BE2C (cell line): ENCODE data around the gene ZNF574.

Experiments
- DNase-seq: peaks from one replicate; pipeline ENCODE4 v3.0.0-alpha.2; 2020
- H3K27me3 ChIP-seq: fragments of 250-450 bp; sonication (Bioruptor Pico); 2 replicates; pipeline ENCODE4 v1.5.1; 2020; ENCODE audit warnings: mild to moderate bottlenecking
- H3K36me3 ChIP-seq: fragments of 250-450 bp; sonication (Bioruptor Pico); 2 replicates; pipeline ENCODE4 v1.5.1; 2020; ENCODE audit warnings: mild to moderate bottlenecking
- H3K4me1 ChIP-seq: fragments of 250-450 bp; sonication (Bioruptor Pico); 2 replicates; pipeline ENCODE4 v1.5.1; 2020
- H3K4me3 ChIP-seq: 2 replicates; pipeline ENCODE4 v1.5.1; 2011; ENCODE audit warnings: low read depth, low read length
- H3K9me3 ChIP-seq: fragments of 250-450 bp; sonication (Bioruptor Pico); 2 replicates; pipeline ENCODE4 v1.5.1; 2020
- TF ChIP-seq, protein P1 (sequence below): IDR thresholded peaks from 2 replicates; pipeline ENCODE4 v1.5.1; 2012; ENCODE audit warnings: mild to moderate bottlenecking, low read depth, low read length

ZNF574 gene

DNA sequence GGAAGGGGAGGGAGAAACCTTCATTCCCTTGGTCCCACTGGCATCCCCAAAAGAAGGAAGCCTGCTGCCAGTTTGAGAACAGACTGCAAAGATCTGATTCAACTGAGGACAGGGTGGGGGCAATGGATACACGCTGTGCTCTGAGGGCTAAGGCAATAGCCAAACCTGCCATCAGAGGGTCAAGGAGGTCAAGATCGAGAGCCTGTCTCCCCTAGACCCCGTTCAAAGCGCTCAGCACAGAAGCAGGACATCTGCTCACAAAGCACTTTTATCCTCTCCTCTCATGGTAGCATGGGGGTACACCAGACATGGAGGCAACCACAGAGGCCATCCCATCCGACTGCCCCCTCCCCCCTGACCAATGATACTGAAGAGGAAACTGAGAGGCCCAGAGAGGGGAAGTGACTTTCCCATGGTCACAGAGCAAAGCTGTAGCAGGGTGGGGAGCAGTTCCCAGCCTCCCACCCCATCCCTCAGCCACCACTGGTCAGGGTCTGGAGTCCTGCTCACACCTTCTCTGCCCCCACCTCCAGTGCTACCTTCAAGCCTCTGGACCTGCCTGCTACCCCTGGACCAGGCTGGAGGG, 45.2 kb downstream of the ZNF574 start:
- no peaks in the 10 kb centered on the region for H3K4me1 ChIP-seq
- H3K4me3 ChIP-seq = no peak overlapping the region
- H3K36me3 ChIP-seq = no peaks in the 10 kb centered on the region
- H3K9me3 ChIP-seq = no peaks in the 10 kb centered on the region; the same call in 1 of the 2 replicates
- DNase-seq = no peak
- TF ChIP-seq, protein P1, sequence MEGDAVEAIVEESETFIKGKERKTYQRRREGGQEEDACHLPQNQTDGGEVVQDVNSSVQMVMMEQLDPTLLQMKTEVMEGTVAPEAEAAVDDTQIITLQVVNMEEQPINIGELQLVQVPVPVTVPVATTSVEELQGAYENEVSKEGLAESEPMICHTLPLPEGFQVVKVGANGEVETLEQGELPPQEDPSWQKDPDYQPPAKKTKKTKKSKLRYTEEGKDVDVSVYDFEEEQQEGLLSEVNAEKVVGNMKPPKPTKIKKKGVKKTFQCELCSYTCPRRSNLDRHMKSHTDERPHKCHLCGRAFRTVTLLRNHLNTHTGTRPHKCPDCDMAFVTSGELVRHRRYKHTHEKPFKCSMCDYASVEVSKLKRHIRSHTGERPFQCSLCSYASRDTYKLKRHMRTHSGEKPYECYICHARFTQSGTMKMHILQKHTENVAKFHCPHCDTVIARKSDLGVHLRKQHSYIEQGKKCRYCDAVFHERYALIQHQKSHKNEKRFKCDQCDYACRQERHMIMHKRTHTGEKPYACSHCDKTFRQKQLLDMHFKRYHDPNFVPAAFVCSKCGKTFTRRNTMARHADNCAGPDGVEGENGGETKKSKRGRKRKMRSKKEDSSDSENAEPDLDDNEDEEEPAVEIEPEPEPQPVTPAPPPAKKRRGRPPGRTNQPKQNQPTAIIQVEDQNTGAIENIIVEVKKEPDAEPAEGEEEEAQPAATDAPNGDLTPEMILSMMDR = no peak
- H3K27me3 ChIP-seq = no peaks in the 10 kb centered on the region

DNA sequence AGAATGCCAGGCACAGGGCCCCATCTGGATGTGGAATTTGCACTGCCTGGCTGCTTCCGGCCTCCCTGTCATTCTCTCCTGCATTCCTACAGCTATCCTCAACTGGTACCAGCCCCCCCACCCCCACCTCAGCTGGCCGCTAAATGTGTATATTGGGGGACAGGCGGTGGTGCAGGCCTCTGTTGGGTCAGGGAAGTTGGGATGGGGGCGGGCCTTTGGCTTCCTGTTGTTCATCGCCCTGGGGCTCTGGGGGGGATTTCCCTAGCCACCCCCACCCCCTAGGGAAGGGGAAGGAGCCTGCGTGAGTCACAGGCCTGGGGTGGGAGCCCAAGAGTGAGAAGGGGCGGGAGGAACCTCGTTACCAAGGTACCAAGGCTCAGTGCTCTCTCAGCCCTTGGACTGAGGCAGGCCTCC, 45.7 kb downstream of the ZNF574 start:
- Histone ChIP-seq H3K4me1 (no peaks in the 10 kb centered on the region), H3K9me3 (no peaks in the 10 kb centered on the region; the same call in 1 of the 2 replicates), H3K36me3 (no peaks in the 10 kb centered on the region), H3K27me3 (no peaks in the 10 kb centered on the region), H3K4me3 (no peak overlapping the region)
- DNase-seq = no peak
- TF ChIP-seq, protein P1 = no peak

DNA sequence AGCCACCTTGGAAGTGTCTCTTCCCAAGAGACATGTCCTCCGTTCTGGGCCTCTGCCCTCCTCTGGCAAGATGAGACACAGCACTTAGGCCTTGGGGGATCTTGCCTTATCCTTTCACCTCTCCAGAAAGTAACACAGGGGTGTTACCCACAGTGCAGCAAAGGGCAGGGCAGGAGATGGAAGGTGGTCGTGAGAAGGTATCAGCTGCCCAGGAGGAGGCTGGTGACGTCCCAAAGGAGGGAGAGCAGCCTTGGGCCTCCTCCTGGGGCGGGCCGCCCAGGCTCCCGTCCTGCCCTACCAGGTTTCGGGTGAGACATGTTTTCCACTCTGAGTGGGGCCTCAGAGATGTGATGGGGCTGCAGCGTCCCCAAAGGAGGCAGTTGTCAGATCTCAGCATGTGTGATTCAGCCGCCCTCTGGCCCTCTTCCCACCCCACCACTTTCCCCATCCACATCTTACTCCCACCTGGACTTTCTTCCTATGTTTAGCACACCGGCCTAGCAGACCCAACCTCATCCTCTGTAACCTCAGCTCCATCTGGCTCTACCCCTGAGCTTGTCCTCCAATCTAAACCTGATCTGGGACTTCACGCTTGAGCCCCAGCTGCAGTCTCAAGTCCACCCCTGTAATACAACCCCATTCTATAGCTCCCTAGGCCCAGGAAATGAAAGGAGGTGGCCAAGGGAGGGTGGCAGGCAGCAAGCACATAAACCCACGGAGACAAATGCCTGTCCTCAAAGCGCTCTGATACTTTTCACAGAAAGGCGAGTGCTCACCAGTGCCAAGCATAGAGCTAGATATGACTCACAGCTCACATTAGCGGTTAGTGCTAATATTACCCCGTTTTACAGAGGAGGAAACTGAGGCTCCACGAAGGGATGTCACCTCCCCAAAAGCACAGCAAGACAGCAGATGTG, 47.0 kb downstream of the ZNF574 start:
- no peaks in the 10 kb centered on the region for H3K36me3 ChIP-seq
- TF ChIP-seq, protein P1 = no peak
- no peaks in the 10 kb centered on the region for H3K27me3 ChIP-seq
- H3K4me1 ChIP-seq = no peaks in the 10 kb centered on the region
- DNase-seq = no peak
- no peak overlapping the region for H3K4me3 ChIP-seq
- H3K9me3 ChIP-seq = no peaks in the 10 kb centered on the region; the same call in 1 of the 2 replicates

DNA sequence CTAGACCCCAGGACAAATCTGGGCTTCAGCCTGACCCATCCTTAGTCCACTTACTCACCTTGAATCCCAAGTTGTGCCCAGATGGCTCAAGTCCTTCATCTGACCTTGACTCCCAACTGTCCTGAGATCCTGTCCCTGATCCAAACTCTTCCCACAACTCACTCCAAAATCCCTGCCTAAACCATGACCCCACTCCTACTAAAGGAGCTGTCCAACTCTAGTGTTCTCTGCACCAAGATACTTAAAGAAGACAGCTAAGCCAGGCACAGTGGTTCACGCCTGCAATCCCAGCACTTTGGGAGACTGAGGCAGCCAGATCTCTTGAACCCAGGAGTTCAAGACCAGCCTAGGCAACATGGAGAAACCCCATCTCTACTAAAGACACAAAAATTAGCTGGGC, 47.8 kb downstream of the ZNF574 start:
- H3K27me3 ChIP-seq = no peaks in the 10 kb centered on the region
- TF ChIP-seq, protein P1 = no peak
- H3K4me3 ChIP-seq = no peak overlapping the region
- DNase-seq = no peak
- no peaks in the 10 kb centered on the region; the same call in 1 of the 2 replicates for H3K9me3 ChIP-seq
- no peaks in the 10 kb centered on the region for H3K4me1 ChIP-seq
- H3K36me3 ChIP-seq = no peaks in the 10 kb centered on the region

DNA sequence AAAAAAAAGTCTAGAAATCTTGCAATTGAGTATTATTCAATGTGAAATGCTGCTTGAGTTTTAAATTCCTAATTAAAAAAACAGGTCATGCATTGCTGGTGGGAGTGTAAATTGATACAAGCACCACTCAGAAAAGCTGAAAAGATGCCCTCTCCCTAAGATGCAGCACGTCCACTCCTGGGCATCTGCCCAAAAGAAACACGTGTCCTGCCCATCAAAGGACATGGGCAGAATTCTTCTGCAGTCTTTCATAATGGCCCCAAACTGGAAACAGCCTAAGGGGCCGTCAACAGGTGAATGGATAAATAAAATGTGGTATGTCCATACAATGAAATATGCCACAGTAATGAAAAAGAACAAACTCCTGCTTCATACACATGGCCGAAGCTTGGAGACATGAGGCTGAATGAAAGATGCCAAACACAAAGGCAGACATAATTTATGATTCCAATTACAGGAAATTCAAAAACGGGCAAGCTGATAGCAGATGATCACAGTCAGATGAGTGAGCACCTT, 48.5 kb downstream of the ZNF574 start:
- Histone ChIP-seq H3K27me3 (no peaks in the 10 kb centered on the region), H3K4me3 (no peak overlapping the region), H3K4me1 (no peaks in the 10 kb centered on the region), H3K9me3 (no peaks in the 10 kb centered on the region; the same call in 1 of the 2 replicates), H3K36me3 (no peaks in the 10 kb centered on the region)
- no peak for DNase-seq
- TF ChIP-seq, protein P1 = no peak
